HG03378 (cell line): ENCODE data around the gene ARF6.
"Not testable (repeated sequence)": the region's sequence is repeated elsewhere in the genome, so short reads cannot be mapped to it uniquely, and the experiment has no call there.

Experiments used
- ATAC-seq: cut with Tn5 transposase; IDR thresholded peaks from one replicate; pipeline ENCODE4 v1.9.1; 2021; ENCODE audit warnings: mild to moderate bottlenecking, moderate library complexity; ENCODE audit not compliant: unreplicated experiment

ARF6 gene

GRCh38 chr14:49936882-49937281 lies 44.0 kb downstream of the ARF6 start:
- not testable (repeated sequence) for ATAC-seq

- not testable (repeated sequence) for ATAC-seq
These were observed 46.3 kb downstream of the ARF6 start for GRCh38 chr14:49939215-49939614.

GRCh38 chr14:49939884-49940510 lies 47.1 kb downstream of the ARF6 start:
- ATAC-seq, result no peak

- ATAC-seq, result no peak
These were observed 48.0 kb downstream of the ARF6 start for GRCh38 chr14:49940808-49941421.

- ATAC-seq, result no peak
These were observed 49.2 kb downstream of the ARF6 start for GRCh38 chr14:49942090-49942489.

- ATAC-seq, result no peak
These were observed 51.6 kb downstream of the ARF6 start for GRCh38 chr14:49944501-49944900.

- ATAC-seq, result no peak
These were observed 52.8 kb downstream of the ARF6 start for GRCh38 chr14:49945448-49946319.
